ENCODE measurements around the gene KCND3. TPM values are rescaled to one million over a fixed set of nuclear protein-coding genes. Genes with fewer than 3 reads are reported as not detected.

KCND3 gene
- total RNA-seq, 1 experiment from 2014 or later, result not detected

DNA sequence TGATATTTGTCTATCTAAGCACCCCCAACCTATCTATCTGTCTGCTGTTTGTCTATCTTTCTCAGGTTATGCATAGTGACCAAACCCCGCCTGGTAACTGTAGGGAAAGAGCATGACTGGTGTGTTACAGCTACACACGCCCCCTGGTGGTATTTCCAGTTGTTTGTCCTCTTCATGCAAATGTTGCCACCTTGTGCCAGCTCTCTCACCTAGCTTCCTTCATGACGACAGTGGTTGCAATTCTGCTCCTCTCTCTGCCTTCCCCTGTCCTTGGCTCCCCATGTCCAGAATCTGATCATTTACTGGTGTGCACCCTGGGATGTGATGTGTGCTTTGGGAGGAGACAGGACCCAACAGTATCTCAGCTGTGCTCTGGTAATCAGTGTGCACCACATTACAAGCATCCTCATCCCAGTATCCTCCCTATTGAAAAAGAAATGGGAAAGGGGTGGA, 242.2 kb downstream of the KCND3 start:
- Histone ChIP-seq H3F3A (ENCODE audit: insufficient read depth, low read depth) (no peaks in the 10 kb centered on the region), H3K36me3 (ENCODE audit: low read depth) (no peaks in the 10 kb centered on the region), H3K79me2 (ENCODE audit: low read depth) (no peaks in the 10 kb centered on the region), H3K4me2 (no peak overlapping the region), H3K27me3 (ENCODE audit: insufficient read depth, low read depth) (peaks cover 27% of the 10 kb centered on the region; the same call in 1 of the 2 replicates), H3K4me1 (replicated peaks; ENCODE audit: insufficient read depth) (no peaks in the 10 kb centered on the region), H2AFZ (no peak overlapping the region), H3K27ac (no peak overlapping the region), H3K9me3 (ENCODE audit: insufficient read depth, low read depth) (no peaks in the 10 kb centered on the region), H3K9me2 (ENCODE audit: insufficient read depth) (no peaks in the 10 kb centered on the region), H4K20me1 (ENCODE audit: insufficient read depth) (no peaks in the 10 kb centered on the region), H3K4me3 (no peak overlapping the region)
- peak; percentile 44 to 75 for DNase-seq
- intact Hi-C loops (cut with micrococcal nuclease; ENCODE audit: unreplicated experiment), result loop anchor here (1.0 kb wide), 1 partner anchor 32 kb away; no protein-coding TSS in a partner anchor
- ChIA-PET POLR2A (ENCODE audit: unreplicated experiment) (interaction anchor here (0.7 kb wide), 1 partner anchor 10 kb away, joined by 3 read pairs; no protein-coding TSS in a partner anchor), CTCF (interaction anchor here (0.6 to 1.2 kb wide), 4 partner anchors 32 to 1539 kb away, joined by 3 to 11 read pairs (median 5); no protein-coding TSS in a partner anchor)
- TF ChIP-seq EZH2 (IDR thresholded peaks at IDR 0.05; ENCODE audit: low read depth), result no peak
- TF ChIP-seq, protein P1, sequence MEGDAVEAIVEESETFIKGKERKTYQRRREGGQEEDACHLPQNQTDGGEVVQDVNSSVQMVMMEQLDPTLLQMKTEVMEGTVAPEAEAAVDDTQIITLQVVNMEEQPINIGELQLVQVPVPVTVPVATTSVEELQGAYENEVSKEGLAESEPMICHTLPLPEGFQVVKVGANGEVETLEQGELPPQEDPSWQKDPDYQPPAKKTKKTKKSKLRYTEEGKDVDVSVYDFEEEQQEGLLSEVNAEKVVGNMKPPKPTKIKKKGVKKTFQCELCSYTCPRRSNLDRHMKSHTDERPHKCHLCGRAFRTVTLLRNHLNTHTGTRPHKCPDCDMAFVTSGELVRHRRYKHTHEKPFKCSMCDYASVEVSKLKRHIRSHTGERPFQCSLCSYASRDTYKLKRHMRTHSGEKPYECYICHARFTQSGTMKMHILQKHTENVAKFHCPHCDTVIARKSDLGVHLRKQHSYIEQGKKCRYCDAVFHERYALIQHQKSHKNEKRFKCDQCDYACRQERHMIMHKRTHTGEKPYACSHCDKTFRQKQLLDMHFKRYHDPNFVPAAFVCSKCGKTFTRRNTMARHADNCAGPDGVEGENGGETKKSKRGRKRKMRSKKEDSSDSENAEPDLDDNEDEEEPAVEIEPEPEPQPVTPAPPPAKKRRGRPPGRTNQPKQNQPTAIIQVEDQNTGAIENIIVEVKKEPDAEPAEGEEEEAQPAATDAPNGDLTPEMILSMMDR (conservative IDR thresholded peaks at IDR 0.05), result peak; percentile 85
- no TSS peak for BruUV-seq (replicated peaks)

DNA sequence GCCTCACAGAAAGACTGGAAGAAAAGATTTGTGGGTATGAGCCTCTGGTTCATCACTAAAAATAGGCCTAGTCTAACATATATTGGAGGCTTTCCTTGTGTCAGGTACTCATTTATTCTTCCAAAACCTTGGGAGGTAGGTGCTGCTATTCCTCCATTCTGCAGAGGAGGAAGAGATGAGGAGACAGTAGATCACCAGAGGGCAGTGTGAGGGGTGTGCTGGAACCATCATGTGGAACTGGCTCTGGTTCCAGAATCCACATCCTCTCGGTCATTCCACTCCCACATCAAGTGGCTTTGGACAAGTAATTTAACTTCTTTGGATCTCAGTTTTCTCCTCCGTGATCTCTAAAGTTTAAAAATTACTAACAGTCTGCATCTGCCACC, 242.9 kb downstream of the KCND3 start:
- DNase-seq, result no peak
- Histone ChIP-seq H3K4me2 (no peak overlapping the region), H3K36me3 (ENCODE audit: low read depth) (no peaks in the 10 kb centered on the region), H3F3A (ENCODE audit: insufficient read depth, low read depth) (no peaks in the 10 kb centered on the region), H3K79me2 (ENCODE audit: low read depth) (no peaks in the 10 kb centered on the region), H4K20me1 (ENCODE audit: insufficient read depth) (no peaks in the 10 kb centered on the region), H3K9me2 (ENCODE audit: insufficient read depth) (no peaks in the 10 kb centered on the region), H3K4me3 (no peak overlapping the region), H3K27ac (no peak overlapping the region), H3K27me3 (ENCODE audit: insufficient read depth, low read depth) (peaks cover 27% of the 10 kb centered on the region; the same call in 1 of the 2 replicates), H3K9me3 (ENCODE audit: insufficient read depth, low read depth) (no peaks in the 10 kb centered on the region), H2AFZ (no peak overlapping the region), H3K4me1 (replicated peaks; ENCODE audit: insufficient read depth) (no peaks in the 10 kb centered on the region)
- TF ChIP-seq, protein P1 (conservative IDR thresholded peaks at IDR 0.05), result no peak
- TF ChIP-seq EZH2 (IDR thresholded peaks at IDR 0.05; ENCODE audit: low read depth), result no peak
- no TSS peak for BruUV-seq (replicated peaks)
- ChIA-PET CTCF (interaction anchor here (0.6 to 1.2 kb wide), 3 partner anchors 32 to 1538 kb away, joined by 4 to 11 read pairs (median 6); no protein-coding TSS in a partner anchor), POLR2A (ENCODE audit: unreplicated experiment) (no interaction called here)
- intact Hi-C loops (cut with micrococcal nuclease; ENCODE audit: unreplicated experiment), result no loop called here

DNA sequence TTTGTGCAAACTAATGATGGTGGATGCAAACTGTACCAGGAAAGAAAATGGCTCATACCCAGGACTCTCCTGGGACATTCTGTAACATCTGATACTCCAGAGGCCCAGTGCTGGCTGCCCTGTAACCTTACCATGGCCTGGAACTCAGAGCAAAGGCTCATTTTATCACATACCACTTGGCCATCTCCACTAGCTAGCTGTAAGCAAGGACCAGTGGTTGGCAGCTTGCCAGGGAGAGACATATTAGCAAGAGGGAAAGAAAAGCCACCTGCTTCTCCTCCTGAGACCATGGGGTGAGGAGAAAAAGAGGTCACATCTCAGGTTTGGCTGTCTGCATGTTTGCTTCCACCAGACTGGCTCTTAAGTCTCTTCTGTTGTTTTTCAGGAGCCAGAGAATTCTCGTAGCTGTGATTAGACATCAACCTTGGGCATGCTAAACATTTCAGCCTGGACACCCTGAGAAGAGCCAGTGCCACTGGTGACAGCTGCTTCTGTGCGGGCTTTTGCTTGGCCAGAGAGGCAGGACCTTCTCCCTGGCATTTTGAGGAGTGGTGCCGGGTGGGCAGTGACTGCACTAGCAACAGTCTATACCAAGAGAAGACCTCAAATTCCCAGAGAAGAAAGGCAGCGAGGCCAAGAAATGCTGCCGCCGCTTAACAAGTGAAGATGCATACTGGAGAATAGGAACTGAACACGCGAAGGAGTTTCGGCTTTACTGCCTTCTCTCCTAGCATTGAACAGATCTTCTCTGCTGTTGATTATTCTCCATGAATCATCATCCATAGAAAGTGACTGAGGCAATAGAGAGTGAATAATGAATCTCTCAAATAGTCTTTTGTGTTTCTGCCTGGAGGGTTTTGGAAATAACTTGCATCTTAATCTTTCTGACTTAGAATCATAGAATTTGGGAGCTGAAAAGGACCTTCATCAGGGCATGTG, 243.5 kb downstream of the KCND3 start:
- H3K27ac ChIP-seq, result no peak overlapping the region
- BruUV-seq (replicated peaks), result no TSS peak
- no peaks in the 10 kb centered on the region for H3K36me3 ChIP-seq (ENCODE audit: low read depth)
- H4K20me1 ChIP-seq (ENCODE audit: insufficient read depth), result no peaks in the 10 kb centered on the region
- intact Hi-C loops (cut with micrococcal nuclease; ENCODE audit: unreplicated experiment), result no loop called here
- H2AFZ ChIP-seq, result no peak overlapping the region
- ChIA-PET POLR2A (ENCODE audit: unreplicated experiment) (no interaction called here), CTCF (interaction anchor here (0.6 kb wide), 1 partner anchor 44 kb away, joined by 5 read pairs; no protein-coding TSS in a partner anchor)
- no peaks in the 10 kb centered on the region for H3F3A ChIP-seq (ENCODE audit: insufficient read depth, low read depth)
- H3K9me2 ChIP-seq (ENCODE audit: insufficient read depth), result no peaks in the 10 kb centered on the region
- H3K79me2 ChIP-seq (ENCODE audit: low read depth), result no peaks in the 10 kb centered on the region
- no peaks in the 10 kb centered on the region for H3K4me1 ChIP-seq (replicated peaks; ENCODE audit: insufficient read depth)
- no peak overlapping the region for H3K4me2 ChIP-seq
- no peak overlapping the region for H3K4me3 ChIP-seq
- peaks cover 33% of the 10 kb centered on the region; the same call in 1 of the 2 replicates for H3K27me3 ChIP-seq (ENCODE audit: insufficient read depth, low read depth)
- no peaks in the 10 kb centered on the region for H3K9me3 ChIP-seq (ENCODE audit: insufficient read depth, low read depth)
- TF ChIP-seq, protein P1 (conservative IDR thresholded peaks at IDR 0.05), result no peak; the same call in 1 of the 2 replicates
- no peak for TF ChIP-seq EZH2 (IDR thresholded peaks at IDR 0.05; ENCODE audit: low read depth)
- DNase-seq, result no peak

All from PC-9 (cell line).